Measurements from ENCODE around the gene LRPAP1.
"Not testable (repeated sequence)": the region's sequence is repeated elsewhere in the genome, so short reads cannot be mapped to it uniquely, and the experiment has no call there.

LRPAP1 gene

DNA sequence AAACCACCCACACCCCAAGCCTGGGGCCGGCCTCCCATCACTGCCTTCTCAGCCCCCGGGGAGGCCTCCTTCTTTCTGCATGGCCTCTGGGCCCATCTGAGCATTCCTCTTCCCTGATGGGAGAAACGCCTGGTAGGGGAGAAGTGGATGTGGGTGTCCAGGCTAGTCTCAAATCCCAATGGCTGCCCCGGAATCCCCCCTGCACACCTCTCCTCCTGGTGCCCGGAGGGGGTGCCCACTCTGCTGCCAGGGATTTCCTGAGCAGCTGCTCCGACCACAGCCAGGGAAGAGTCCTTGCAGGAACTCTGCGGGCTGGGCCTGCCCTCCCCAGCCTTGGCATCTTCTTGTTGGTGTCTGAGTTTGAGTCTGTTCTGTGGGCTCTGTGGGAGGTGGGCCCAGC is 19.1 kb upstream of the LRPAP1 start:
- not testable (repeated sequence) for H4K8ac ChIP-seq (ENCODE audit: low read depth, low read length); H2BK15ac ChIP-seq (replicated peaks; ENCODE audit: low read depth); H2BK5ac ChIP-seq (ENCODE audit: low read length); H3K4me2 ChIP-seq (ENCODE audit: low read length); H2BK120ac ChIP-seq (ENCODE audit: low read depth, low read length); H3K4me3 ChIP-seq (ENCODE audit: low read length); H3K56ac ChIP-seq (ENCODE audit: low read length); H3K79me2 ChIP-seq (ENCODE audit: control insufficient read depth, insufficient read depth, low read length); H3K27me3 ChIP-seq (ENCODE audit: insufficient read depth, low read length, poor library complexity); H3K4me1 ChIP-seq (ENCODE audit: control insufficient read depth, low read depth, low read length); H3K23ac ChIP-seq (ENCODE audit: low read length); H3K79me1 ChIP-seq (ENCODE audit: low read length); H3K4ac ChIP-seq (ENCODE audit: low read depth, low read length); H4K5ac ChIP-seq (ENCODE audit: low read length); H3K36me3 ChIP-seq (ENCODE audit: control insufficient read depth, insufficient read depth, low read length); H3K9ac ChIP-seq (ENCODE audit: low read length); DNase-seq; H3K27ac ChIP-seq (ENCODE audit: low read depth, low read length); H2AK5ac ChIP-seq (ENCODE audit: low read length); H3K18ac ChIP-seq (ENCODE audit: low read length)
- WGBS (ENCODE audit: extremely low coverage, insufficient coverage, low lambda C conversion rate), result no CpG with 5 or more reads among the region's 7 CpGs

DNA sequence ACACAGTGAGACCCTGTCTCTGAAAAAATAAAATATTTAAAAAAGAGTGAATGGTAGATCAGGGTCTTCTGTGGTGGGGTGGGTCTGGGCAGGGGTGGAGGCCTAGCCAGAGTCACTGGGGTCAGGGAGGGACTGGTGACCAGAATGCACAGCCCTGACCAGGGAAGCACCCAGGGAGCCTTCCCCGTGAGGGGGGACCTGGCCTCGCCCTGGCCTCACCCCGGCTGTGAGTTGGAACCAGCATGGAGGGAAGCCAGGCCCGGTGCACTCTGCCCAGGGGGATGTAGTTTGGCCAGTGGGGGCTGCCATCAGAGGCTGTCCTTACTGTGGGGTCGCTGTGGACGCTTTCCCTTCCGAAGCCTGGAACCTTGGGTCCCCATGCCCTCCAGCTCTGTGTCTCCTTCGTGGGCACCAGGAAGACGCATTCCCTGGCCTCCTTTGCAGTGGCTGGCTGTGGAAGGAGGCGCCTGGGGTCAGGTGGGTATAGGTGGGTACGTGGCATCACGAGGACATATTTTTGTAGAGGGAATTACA is 18.6 kb upstream of the LRPAP1 start:
- not testable (repeated sequence) for H3K18ac ChIP-seq (ENCODE audit: low read length); H4K5ac ChIP-seq (ENCODE audit: low read length); H2AK5ac ChIP-seq (ENCODE audit: low read length); DNase-seq; H3K56ac ChIP-seq (ENCODE audit: low read length); H3K4me3 ChIP-seq (ENCODE audit: low read length); H3K23ac ChIP-seq (ENCODE audit: low read length); H3K9ac ChIP-seq (ENCODE audit: low read length); H3K4ac ChIP-seq (ENCODE audit: low read depth, low read length); H3K79me2 ChIP-seq (ENCODE audit: control insufficient read depth, insufficient read depth, low read length); H3K79me1 ChIP-seq (ENCODE audit: low read length); H3K4me1 ChIP-seq (ENCODE audit: control insufficient read depth, low read depth, low read length); H3K4me2 ChIP-seq (ENCODE audit: low read length); H2BK120ac ChIP-seq (ENCODE audit: low read depth, low read length); H3K36me3 ChIP-seq (ENCODE audit: control insufficient read depth, insufficient read depth, low read length); H3K27ac ChIP-seq (ENCODE audit: low read depth, low read length); H3K27me3 ChIP-seq (ENCODE audit: insufficient read depth, low read length, poor library complexity); H2BK15ac ChIP-seq (replicated peaks; ENCODE audit: low read depth); H4K8ac ChIP-seq (ENCODE audit: low read depth, low read length); H2BK5ac ChIP-seq (ENCODE audit: low read length)
- no CpG with 5 or more reads among the region's 12 CpGs for WGBS (ENCODE audit: extremely low coverage, insufficient coverage, low lambda C conversion rate)

DNA sequence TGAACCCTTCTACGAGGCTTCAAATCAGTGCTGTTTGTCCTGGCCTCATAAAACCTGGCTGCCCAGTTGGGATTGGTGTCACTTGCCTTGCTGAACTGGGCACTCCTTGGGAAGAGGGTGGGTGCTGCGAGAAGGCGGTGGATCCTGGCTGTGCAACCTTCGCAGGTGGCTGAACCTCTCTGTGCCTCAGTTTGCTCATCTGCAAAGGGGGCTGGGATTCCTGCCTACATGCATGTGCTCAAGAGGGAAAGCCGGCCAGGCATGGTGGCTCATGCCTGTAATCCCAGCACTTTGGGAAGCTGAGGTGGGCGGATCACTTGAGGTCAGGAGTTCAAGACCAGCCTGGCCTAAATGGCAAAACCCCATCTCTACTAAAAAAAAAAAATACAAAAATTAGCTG is 17.8 kb upstream of the LRPAP1 start:
- not testable (repeated sequence) for H3K9ac ChIP-seq (ENCODE audit: low read length); H2BK15ac ChIP-seq (replicated peaks; ENCODE audit: low read depth); H3K4me3 ChIP-seq (ENCODE audit: low read length)

DNA sequence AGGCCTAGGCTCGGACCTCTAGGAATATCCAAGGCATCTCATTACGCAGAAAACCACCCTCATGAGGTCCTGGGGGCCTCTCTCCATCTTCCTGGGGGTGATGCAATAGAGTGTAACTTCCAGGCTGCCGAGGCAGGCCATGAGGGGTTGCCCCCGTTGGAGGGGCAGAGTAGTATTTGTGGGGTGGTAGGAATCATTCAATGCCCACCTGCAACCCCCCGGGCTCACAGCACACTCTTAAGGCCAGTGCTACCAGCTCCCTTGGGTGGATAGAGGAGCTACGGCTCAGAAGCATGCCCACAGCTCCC is 17.4 kb upstream of the LRPAP1 start:
- H2AK5ac ChIP-seq (ENCODE audit: low read length); H3K79me1 ChIP-seq (ENCODE audit: low read length); H3K36me3 ChIP-seq (ENCODE audit: control insufficient read depth, insufficient read depth, low read length); H2BK120ac ChIP-seq (ENCODE audit: low read depth, low read length); H3K27me3 ChIP-seq (ENCODE audit: insufficient read depth, low read length, poor library complexity); H3K18ac ChIP-seq (ENCODE audit: low read length); H3K4me1 ChIP-seq (ENCODE audit: control insufficient read depth, low read depth, low read length); H3K79me2 ChIP-seq (ENCODE audit: control insufficient read depth, insufficient read depth, low read length); DNase-seq; H4K5ac ChIP-seq (ENCODE audit: low read length); H3K56ac ChIP-seq (ENCODE audit: low read length); H3K23ac ChIP-seq (ENCODE audit: low read length); H4K8ac ChIP-seq (ENCODE audit: low read depth, low read length); H2BK15ac ChIP-seq (replicated peaks; ENCODE audit: low read depth); H2BK5ac ChIP-seq (ENCODE audit: low read length); H3K9ac ChIP-seq (ENCODE audit: low read length); H3K4me2 ChIP-seq (ENCODE audit: low read length); H3K4ac ChIP-seq (ENCODE audit: low read depth, low read length); H3K4me3 ChIP-seq (ENCODE audit: low read length); H3K27ac ChIP-seq (ENCODE audit: low read depth, low read length): not testable (repeated sequence)
- whole genome bisulfite sequencing (ENCODE audit: extremely low coverage, insufficient coverage, low lambda C conversion rate), result no CpG with 5 or more reads among the region's 6 CpGs

More for the DNA sequence above, 17.8 kb upstream of the LRPAP1 start:
- not testable (repeated sequence) for H3K23ac ChIP-seq (ENCODE audit: low read length); H2BK120ac ChIP-seq (ENCODE audit: low read depth, low read length); H3K27ac ChIP-seq (ENCODE audit: low read depth, low read length); H2AK5ac ChIP-seq (ENCODE audit: low read length); H3K36me3 ChIP-seq (ENCODE audit: control insufficient read depth, insufficient read depth, low read length); DNase-seq; H4K8ac ChIP-seq (ENCODE audit: low read depth, low read length); H2BK5ac ChIP-seq (ENCODE audit: low read length); H3K27me3 ChIP-seq (ENCODE audit: insufficient read depth, low read length, poor library complexity); H3K4me2 ChIP-seq (ENCODE audit: low read length); H3K56ac ChIP-seq (ENCODE audit: low read length); H4K5ac ChIP-seq (ENCODE audit: low read length); H3K4ac ChIP-seq (ENCODE audit: low read depth, low read length); H3K79me1 ChIP-seq (ENCODE audit: low read length); H3K4me1 ChIP-seq (ENCODE audit: control insufficient read depth, low read depth, low read length); H3K79me2 ChIP-seq (ENCODE audit: control insufficient read depth, insufficient read depth, low read length); H3K18ac ChIP-seq (ENCODE audit: low read length)
- no CpG with 5 or more reads among the region's 6 CpGs for WGBS (ENCODE audit: extremely low coverage, insufficient coverage, low lambda C conversion rate)

DNA sequence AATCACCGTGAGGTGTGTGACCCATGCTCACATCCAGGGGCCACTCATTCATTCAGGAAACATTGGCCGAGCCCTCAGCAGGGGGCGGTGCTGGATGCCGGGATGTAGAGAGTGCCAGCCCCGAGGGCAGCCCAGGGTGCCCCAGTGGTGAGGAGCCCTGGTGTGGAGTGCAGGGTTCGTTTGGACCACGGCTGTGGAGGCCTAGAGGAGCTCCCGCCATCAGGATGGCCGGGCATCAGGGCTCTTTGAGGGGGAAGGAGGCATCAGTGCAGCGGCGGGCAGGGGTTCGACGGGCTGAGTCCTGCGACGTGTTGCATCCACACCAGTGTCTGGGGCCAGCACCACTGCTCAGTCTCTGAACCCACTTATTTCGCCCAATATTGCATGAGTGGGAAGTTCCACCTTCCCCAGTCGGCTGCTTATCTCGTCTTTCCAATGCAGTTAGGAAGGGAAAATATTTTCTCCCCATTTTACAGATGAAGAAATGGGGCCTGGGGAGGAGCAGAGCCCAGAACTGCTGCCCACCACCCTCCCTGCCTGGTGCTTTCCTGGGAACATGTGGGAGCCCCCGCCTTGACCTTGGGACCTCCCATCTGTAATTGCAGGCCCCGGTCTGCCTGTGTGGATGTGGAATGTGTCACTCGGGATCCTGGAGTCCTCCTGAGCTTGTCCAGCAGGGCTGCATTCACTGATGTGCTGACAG is 16.9 kb upstream of the LRPAP1 start:
- not testable (repeated sequence) for H3K4me3 ChIP-seq (ENCODE audit: low read length); H3K79me2 ChIP-seq (ENCODE audit: control insufficient read depth, insufficient read depth, low read length); H3K79me1 ChIP-seq (ENCODE audit: low read length); H3K23ac ChIP-seq (ENCODE audit: low read length); H2AK5ac ChIP-seq (ENCODE audit: low read length); H2BK15ac ChIP-seq (replicated peaks; ENCODE audit: low read depth); H4K8ac ChIP-seq (ENCODE audit: low read depth, low read length); H3K4me1 ChIP-seq (ENCODE audit: control insufficient read depth, low read depth, low read length); H3K36me3 ChIP-seq (ENCODE audit: control insufficient read depth, insufficient read depth, low read length); H3K9ac ChIP-seq (ENCODE audit: low read length); DNase-seq; H3K27ac ChIP-seq (ENCODE audit: low read depth, low read length); H2BK5ac ChIP-seq (ENCODE audit: low read length); H4K5ac ChIP-seq (ENCODE audit: low read length); H3K56ac ChIP-seq (ENCODE audit: low read length); H3K4ac ChIP-seq (ENCODE audit: low read depth, low read length); H2BK120ac ChIP-seq (ENCODE audit: low read depth, low read length); H3K4me2 ChIP-seq (ENCODE audit: low read length); H3K18ac ChIP-seq (ENCODE audit: low read length); H3K27me3 ChIP-seq (ENCODE audit: insufficient read depth, low read length, poor library complexity)
- WGBS (ENCODE audit: extremely low coverage, insufficient coverage, low lambda C conversion rate), result no CpG with 5 or more reads among the region's 21 CpGs

DNA sequence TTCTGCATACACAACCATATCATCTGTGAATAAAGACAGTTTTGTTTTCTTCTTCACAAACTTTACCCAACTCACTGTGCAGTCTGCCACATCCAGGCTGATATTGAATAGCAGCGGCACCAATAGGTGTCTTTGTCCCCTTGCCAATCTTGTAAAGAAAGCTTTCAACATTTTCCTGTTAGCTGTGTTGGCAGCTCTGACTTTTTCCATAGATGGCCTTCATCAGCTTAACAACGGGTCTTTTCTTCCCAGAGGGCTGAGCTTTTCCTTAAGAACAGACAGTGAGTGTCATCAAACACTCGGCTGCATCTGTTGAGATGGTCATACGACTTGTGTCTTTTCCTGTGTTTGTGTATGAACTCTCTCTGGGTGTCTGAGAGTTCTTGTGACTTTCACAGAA is 14.5 kb upstream of the LRPAP1 start:
- not testable (repeated sequence) for H3K36me3 ChIP-seq (ENCODE audit: control insufficient read depth, insufficient read depth, low read length); H3K4ac ChIP-seq (ENCODE audit: low read depth, low read length); H2BK5ac ChIP-seq (ENCODE audit: low read length); H3K79me2 ChIP-seq (ENCODE audit: control insufficient read depth, insufficient read depth, low read length); H3K4me2 ChIP-seq (ENCODE audit: low read length); H3K4me1 ChIP-seq (ENCODE audit: control insufficient read depth, low read depth, low read length); H3K23ac ChIP-seq (ENCODE audit: low read length); H3K9ac ChIP-seq (ENCODE audit: low read length); H3K56ac ChIP-seq (ENCODE audit: low read length); H4K5ac ChIP-seq (ENCODE audit: low read length); H3K27ac ChIP-seq (ENCODE audit: low read depth, low read length); DNase-seq; H2BK15ac ChIP-seq (replicated peaks; ENCODE audit: low read depth); H3K18ac ChIP-seq (ENCODE audit: low read length); H3K27me3 ChIP-seq (ENCODE audit: insufficient read depth, low read length, poor library complexity); H3K4me3 ChIP-seq (ENCODE audit: low read length); H3K79me1 ChIP-seq (ENCODE audit: low read length); H4K8ac ChIP-seq (ENCODE audit: low read depth, low read length); H2BK120ac ChIP-seq (ENCODE audit: low read depth, low read length); H2AK5ac ChIP-seq (ENCODE audit: low read length)
- WGBS (ENCODE audit: extremely low coverage, insufficient coverage, low lambda C conversion rate), result no CpG with 5 or more reads among the region's 4 CpGs
